ENCODE data around the gene FKRP. TPM values are rescaled to one million over a fixed set of nuclear protein-coding genes. Genes with fewer than 3 reads are reported as not detected.

FKRP gene
- total RNA-seq = 20.3 and 27.8 TPM in 2 replicates

- DNase-seq (ENCODE audit: low read depth) = no peak
- TF ChIP-seq CTCF (conservative IDR thresholded peaks at IDR 0.05; ENCODE audit: low read depth, low read length) = no peak
- peak within 1 kb of the TSS; percentile 83 for H3K4me3 ChIP-seq (ENCODE audit: low read depth, low read length)
These were observed at the start of gene FKRP for GRCh38 chr19:46745521-46746280. Gene FKRP, plus strand, starts transcription at chr19:46746057. Its CDS starts 9,394 bp downstream, at chr19:46755451.

- no peak for DNase-seq (ENCODE audit: low read depth)
- TF ChIP-seq CTCF (conservative IDR thresholded peaks at IDR 0.05; ENCODE audit: low read depth, low read length) = no peak
- no peak overlapping the region for H3K4me3 ChIP-seq (ENCODE audit: low read depth, low read length)
These were observed 49.0 kb upstream of the FKRP start for GRCh38 chr19:46696866-46697203.

- H3K4me3 ChIP-seq (ENCODE audit: low read depth, low read length) = no peak overlapping the region
- TF ChIP-seq CTCF (conservative IDR thresholded peaks at IDR 0.05; ENCODE audit: low read depth, low read length) = no peak
- DNase-seq (ENCODE audit: low read depth) = no peak
These were observed 48.5 kb upstream of the FKRP start for GRCh38 chr19:46697204-46697960.

GRCh38 chr19:46698395-46699321 is 47.2 kb upstream of the FKRP start:
- H3K4me3 ChIP-seq (ENCODE audit: low read depth, low read length) = no peak overlapping the region
- no peak for DNase-seq (ENCODE audit: low read depth)
- no peak for TF ChIP-seq CTCF (conservative IDR thresholded peaks at IDR 0.05; ENCODE audit: low read depth, low read length)

- TF ChIP-seq CTCF (conservative IDR thresholded peaks at IDR 0.05; ENCODE audit: low read depth, low read length) = no peak
- H3K4me3 ChIP-seq (ENCODE audit: low read depth, low read length) = no peak overlapping the region
- no peak for DNase-seq (ENCODE audit: low read depth)
These were observed 45.2 kb upstream of the FKRP start for GRCh38 chr19:46700704-46701103.

GRCh38 chr19:46704379-46705076 is 41.3 kb upstream of the FKRP start:
- DNase-seq (ENCODE audit: low read depth) = no peak

More at GRCh38 chr19:46704379-46705076, 41.3 kb upstream of the FKRP start:
- no peak overlapping the region for H3K4me3 ChIP-seq (ENCODE audit: low read depth, low read length)
- peak; percentile 94 for TF ChIP-seq CTCF (conservative IDR thresholded peaks at IDR 0.05; ENCODE audit: low read depth, low read length)

Data from epithelial cell of proximal tubule (primary cell).